Skeletal muscle cell (primary cell): ENCODE results near the gene CD48.
"Not testable (repeated sequence)": the region's sequence is repeated elsewhere in the genome, so short reads cannot be mapped to it uniquely, and the experiment has no call there.

Experiments
- DNase-seq: peaks from one replicate; pipeline ENCODE4 v3.0.0-alpha.2; 2010; ENCODE audit warnings: low read depth
- H3K4me3 ChIP-seq: 2 replicates; pipeline ENCODE4 v1.5.1; 2011; ENCODE audit warnings: low read depth, mild to moderate bottlenecking, control low read depth, low read length, moderate library complexity

CD48 gene

DNA sequence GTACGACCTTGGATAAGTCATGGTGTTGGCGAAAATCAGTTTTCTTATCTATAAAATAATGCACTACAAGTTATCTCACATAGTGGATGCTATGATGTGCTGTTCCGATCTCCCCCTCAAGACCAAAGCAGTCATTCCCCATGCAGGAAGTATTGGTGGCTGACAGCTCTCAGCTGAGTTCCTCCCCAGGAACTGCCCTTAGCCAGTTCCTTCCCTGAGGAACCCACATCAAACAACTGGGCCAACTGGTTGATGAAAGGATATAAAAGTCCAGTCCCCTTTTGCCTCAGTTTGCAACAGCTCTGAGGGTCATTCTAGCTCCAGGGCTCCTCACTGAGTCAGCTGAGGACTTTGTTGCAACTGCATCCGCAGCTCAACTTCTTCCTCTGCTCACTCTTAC, 48.7 kb downstream of the CD48 start:
- H3K4me3 ChIP-seq = no peak overlapping the region
- no peak for DNase-seq

DNA sequence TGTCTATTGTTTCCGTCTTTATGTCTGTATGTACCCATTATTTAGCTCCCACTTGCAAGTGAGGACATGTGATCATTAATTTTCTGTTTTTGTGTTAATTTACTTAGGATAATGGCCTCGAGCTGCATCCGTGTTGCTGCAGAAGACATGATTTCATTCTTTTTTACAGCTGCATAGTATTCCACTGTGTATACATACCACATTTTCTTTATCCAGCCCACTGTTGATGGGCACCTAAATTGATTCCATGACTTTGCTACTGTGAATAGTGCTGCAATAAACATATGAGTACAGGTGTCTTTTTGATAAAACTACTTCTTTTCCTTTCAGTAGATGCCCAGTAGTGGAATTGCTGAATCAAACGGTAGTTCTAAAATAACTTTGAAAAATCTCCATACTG, 52.1 kb downstream of the CD48 start:
- no peak for DNase-seq
- H3K4me3 ChIP-seq = no peak overlapping the region

DNA sequence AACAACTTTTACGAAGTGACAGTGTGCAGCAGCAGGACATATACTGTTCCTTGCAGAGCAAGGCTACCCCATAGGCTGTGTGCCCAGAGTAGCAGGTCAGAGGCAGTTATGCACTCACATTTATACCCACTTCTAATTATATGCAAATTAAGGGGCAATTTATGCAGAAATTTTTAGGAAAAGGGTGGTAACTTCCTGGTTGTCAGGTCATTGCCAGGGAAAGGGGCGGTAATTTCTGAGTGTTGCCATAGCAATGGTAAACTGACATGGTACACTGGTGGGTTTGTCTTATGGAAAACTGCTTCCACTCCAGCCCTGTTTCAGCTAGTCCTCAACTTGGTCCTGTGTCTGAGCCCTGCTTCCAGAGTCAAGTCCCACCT, 52.8 kb downstream of the CD48 start:
- no peak overlapping the region for H3K4me3 ChIP-seq
- DNase-seq = no peak

DNA sequence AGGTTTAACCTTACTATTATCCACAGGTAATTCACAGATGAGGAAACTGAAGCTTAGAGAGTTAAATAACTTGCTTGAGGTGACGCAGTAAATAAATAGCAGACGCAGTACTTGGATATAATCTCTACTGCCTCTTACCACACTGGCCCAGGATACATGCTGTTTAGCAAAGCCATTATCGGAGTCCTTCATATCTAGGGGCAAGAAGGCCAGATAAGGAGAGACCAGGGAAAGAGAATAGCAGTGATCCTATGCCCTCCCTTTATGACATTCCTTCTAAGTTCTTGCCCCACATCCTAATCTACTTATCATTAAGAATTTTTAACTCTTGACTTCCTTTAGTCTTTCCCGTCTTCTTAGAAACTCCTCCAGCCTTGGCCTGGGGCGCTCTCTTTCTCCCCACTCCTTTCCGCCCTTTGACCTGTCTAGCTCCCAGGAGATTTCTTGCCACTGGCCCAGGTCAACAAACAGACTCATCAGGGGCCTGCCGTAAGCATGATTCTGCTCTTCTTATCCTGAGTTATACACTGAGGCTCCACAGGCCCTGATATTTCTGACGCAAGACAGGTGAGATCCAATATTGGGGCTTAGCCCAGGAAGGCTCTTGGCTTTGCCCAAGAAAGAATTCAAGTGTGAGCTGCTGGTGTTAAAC, 53.3 kb downstream of the CD48 start:
- no peak overlapping the region for H3K4me3 ChIP-seq
- no peak for DNase-seq

DNA sequence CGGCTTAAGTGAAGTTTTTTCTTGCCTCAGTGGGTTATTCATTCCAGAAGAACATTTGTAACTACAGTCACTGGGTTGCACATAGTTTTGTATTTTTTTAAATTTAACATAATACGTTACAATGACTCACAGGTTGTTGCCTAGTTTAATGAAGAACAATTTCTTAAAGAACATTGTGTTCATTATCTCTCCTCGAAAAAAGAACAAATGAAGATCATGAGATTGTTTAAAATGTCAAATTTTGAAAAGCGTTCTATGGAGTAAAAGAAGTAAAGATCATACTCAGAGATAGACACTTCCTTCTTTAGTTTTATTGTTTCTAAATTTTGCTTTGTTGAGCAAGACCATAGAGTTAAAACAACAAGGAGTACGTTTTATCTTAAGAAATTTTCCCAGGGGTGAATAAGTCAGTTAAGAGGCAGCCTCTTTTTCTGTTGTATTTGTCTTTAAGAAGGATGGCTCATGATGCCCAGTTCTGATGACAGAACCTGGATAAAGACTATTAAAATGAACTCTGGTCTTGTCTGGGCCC, 54.3 kb downstream of the CD48 start:
- H3K4me3 ChIP-seq = no peak overlapping the region
- DNase-seq = no peak

DNA sequence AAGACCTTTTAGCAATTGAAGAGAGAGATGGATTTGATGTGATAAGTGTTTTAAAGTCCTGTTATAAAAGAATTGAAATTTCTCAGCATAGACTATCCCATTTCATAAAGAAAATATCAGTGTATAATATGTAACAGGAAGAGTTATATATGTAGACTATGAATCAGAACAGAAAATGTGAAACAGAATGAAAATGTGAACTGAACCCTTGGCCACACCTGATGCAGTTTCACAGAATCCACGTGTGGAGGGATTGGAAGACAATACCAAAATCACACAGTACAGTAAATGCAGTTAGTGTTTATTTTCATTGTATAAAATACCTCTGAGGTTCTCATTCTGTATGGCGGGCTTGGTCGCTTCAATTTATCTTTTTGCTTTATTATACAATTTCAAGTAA, 54.9 kb downstream of the CD48 start:
- no peak for DNase-seq
- H3K4me3 ChIP-seq = no peak overlapping the region

DNA sequence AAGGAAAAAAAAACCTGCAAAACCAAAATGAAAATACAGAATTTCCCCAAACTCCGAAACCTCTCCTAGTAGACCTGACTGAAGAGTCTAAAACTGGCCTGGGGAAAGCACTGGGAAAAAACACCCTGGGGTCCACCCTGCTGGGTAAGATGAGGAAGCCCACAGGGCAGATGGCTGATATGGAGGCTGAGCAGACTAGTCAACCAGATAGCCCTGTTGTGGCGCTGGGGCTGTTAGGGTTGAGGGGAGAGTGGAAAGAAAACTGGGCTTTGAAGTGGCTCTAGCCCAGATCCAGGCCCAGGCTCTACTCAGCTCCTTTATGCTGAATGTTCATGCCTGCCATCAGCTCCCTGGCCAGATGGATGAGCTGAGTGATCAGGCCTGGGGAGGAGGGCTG, 58.0 kb downstream of the CD48 start:
- no peak for DNase-seq
- no peak overlapping the region for H3K4me3 ChIP-seq

DNA sequence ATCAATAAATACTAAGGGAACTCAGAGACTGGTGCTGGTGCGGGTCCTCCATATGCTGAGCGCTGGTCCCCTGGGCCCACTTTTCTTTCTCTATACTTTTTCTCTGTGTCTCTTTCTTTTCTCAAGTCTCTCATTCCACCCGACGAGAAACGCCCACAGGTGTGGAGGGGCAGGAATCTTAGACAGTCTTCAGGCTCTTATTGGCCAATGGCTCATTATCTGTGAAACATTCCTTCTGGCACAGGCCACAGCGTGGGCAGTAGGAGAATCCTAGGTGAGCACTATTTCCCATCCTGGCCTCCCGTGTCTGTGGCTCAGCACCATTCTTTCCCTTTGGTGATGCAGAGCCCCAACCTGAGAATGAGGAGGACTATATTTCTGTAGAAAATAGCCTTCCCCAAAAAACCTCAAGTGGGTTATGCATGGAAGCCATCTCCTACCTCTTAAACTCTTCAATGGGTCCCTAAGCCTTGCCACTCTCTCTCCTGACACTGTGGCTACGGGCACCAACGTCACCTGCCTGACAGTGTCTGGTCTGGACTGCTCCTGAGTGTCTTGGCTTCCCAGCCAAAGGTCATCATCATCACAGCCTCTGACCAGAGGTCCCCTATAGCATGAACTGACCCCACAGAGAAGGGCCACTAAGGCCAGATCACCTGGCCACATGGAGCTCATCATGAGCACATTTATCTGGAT, 58.5 kb downstream of the CD48 start:
- H3K4me3 ChIP-seq = no peak overlapping the region
- DNase-seq = no peak

DNA sequence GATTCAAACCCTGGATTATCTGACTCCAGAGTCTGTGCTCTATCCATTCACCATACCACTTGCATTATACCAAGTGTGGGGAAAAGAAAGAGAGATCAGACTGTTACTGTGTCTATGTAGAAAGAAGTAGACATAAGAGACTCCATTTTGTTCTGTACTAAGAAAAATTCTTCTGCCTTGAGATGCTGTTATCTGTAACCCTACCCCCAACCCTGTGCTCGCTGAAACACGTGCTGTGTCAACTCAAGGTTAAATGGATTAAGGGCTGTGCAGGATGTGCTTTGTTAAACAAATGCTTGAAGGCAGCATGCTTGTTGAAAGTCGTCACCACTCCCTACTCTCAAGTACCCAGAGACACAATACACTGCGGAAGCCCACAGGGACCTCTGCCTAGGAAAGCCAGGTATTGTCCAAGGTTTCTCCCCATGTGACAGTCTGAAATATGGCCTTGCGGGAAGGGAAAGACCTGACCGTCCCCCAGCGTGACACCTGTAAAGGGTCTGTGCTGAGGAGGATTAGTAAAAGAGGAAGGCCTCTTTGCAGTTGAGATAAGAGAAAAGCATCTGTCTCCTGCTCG, 59.5 kb downstream of the CD48 start:
- not testable (repeated sequence) for DNase-seq, H3K4me3 ChIP-seq

DNA sequence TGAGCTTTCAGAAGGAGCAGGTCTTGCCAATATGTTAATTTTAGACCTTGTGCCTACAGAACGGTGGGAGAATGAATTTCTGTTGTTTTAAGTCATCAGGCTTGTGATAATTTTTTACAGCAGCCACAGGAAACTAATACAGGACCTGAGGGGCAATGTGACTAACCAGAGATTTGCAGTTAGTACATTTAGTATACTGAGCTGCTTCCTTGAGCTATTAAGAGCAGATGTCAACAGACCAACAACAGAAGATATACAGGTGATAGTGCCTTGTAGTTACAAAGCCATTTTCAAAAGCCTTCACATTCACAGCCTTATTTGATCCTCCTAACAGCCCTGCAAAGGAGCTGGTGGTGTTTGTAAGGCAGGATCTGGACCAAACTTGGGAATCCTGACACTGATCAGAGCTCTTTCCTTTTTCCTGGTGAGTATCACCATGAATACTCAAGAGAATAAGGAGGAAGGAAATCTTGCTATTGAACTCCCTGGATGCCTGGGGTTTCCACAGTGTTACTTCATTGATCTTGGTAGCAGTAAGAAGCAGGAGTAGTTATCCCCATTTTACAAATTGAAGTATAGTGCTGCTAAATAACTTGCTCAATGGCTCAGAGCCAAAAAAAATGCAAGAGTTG, 60.1 kb downstream of the CD48 start:
- H3K4me3 ChIP-seq = no peak overlapping the region
- no peak for DNase-seq

DNA sequence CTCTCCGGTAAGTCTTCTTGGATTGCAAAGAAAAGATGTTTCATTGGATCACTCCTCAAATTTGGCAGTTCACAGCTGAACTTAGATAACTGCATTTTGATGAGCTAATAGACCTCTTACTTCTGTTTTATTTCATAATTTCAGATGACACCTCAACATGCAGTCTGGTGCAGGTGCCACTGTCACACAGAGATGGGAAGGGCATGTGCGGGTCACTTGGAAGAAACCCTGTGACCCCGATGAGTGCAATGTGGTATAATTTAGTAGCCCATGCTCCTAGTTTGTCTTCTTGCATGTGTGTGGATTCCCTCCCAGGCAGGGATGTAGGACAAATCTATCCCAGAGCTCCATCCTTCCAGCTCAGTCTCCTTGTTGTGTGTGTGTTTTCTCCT, 64.3 kb downstream of the CD48 start:
- no peak for DNase-seq
- H3K4me3 ChIP-seq = no peak overlapping the region

DNA sequence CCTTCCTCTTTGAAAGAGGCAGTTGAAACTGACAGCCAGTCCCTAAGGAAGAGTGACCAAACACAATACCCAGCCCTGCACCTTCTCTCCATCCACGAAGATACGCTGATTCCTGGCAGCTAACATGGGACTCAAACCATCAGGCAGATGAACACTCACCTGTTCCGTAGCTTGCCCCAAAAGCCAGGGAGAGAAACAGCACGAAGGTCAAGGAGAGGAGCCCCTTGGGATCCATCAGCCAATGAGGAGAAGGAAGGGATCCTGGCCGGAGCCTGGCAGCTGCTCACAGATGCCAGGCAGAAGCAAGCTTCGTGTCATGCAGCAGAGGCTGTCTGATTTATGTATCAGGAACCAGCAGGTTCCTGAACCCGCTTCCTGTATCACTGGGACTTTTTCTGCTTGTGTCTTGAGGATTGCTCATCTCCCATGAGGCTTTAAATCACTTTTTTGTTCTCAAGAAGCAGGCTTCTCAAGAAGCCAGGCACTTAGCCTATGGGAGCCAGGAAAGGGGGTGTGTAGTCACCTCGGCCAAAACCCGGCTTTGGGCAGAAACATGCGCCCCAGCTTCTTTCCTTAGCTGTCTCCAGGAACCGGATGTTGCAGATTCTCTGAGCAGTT, 64.8 kb downstream of the CD48 start, which contains the start of gene SLAMF1:
Gene SLAMF1 (minus strand): TSS at position 334 of the 618 bp plus-strand sequence. CDS start 99 bp downstream, at position 235.
- no peak for DNase-seq
- no peak within 1 kb of the TSS for H3K4me3 ChIP-seq

DNA sequence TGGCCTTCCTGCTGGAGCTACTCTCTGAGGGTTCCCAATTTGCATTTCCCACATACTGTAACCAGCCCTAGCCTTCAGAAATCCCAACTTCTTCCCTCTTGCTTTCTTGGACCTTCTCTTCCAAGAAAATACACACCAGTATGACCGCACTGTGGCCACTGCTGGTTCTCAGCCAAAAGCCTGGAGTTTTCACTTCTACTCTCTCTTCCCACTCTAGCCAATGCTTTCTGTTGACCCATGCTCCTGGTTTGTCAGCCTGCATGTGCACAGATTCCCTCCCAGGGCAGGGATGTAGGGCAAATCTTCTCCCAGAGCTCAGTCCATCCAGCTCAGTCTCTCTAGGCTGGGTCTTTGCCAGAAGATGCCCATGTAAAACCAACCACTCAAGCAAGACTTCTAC, 65.4 kb downstream of the CD48 start:
- DNase-seq = no peak

DNA sequence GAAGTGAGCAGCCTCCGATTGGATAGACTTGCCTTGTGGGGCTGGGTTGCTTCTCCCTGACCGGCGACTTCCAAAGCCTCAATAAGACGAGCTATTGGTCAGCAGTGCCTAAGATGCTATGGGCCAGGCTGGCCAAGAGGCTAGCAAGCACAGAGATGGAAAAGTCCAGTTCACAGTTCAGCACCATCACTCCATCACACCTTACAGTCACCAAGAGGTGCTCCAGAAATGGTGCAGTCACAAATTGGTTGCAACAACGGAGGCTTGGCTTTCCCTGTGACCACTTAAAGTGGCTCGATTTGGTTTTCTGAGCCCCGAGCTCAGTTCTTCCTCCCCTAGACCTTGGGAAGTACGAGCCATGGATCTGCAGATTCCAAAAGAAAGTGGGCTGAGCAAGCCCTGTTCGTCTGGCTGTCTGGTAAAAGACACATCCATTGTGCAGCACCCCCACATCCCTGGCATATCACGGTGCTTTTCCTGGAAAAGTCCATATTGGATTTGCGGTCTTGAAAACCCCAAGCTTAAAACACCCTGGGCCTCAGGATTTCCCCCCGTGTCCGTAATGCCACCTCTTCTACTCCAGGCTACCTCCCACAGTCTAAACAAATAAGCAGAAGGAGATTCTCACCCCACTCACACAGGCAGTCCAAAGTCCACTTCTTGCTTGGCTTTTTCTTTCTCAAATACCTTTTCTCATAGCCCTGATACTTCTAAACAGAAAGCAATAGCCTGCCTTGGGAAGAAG, 66.1 kb downstream of the CD48 start:
- no peak for DNase-seq
- no peak overlapping the region for H3K4me3 ChIP-seq

More for the DNA sequence above, 65.4 kb downstream of the CD48 start:
- no peak overlapping the region for H3K4me3 ChIP-seq

DNA sequence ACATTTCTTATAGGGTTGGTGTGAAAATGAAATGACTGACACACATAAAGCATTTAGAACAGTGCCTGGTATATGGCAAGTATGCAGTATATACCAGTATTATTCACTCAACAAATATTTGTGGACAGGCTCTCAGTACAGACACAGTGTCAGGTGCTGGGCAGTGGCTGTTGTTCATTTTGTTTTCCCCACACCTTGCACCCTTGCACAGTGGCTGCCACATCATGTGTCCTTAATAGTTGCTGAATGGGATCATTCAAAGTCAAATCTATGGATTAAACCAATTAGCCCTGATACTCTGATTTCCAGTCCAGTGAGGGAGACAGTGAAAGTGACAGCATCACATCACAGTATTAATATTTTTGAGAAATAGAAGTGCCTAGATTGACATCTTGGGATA, 67.2 kb downstream of the CD48 start:
- no peak for DNase-seq
- H3K4me3 ChIP-seq = no peak overlapping the region

DNA sequence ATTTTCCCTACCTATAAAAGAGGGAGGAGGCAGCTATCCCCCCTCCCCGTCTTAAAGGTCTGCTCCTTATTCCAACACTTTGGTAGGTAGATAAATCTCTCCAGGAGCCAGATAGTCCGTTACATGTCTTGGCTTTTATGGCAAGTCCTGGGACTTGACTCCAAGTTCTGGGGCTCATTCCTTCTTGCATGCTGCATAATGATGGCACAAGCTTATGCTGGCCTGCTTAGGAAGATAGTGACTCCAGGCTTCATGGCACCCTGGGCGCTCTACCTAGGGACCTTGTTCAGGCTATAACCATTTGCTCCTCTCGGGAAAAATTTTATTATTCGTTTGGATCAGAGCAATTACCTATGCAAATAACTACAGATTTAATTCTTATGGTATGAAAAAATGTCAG, 68.5 kb downstream of the CD48 start:
- DNase-seq = no peak
- no peak overlapping the region for H3K4me3 ChIP-seq

DNA sequence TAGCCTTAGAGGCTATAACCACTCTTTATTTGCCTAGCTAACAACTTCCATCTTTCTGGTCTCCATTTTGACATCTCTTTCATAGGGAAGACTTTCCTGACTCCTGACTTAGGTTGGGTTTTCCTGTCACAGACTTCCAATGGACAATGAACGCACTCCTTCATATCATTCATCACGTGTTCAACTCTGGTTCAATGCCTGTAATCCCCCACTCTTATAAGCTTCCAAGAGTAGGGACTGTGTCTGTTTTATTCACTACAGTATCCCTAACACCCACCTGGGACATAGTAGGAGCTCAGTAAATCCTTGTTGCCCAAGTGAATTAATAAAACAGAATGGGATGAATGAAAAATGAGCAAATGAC, 69.4 kb downstream of the CD48 start:
- no peak overlapping the region for H3K4me3 ChIP-seq
- no peak for DNase-seq

DNA sequence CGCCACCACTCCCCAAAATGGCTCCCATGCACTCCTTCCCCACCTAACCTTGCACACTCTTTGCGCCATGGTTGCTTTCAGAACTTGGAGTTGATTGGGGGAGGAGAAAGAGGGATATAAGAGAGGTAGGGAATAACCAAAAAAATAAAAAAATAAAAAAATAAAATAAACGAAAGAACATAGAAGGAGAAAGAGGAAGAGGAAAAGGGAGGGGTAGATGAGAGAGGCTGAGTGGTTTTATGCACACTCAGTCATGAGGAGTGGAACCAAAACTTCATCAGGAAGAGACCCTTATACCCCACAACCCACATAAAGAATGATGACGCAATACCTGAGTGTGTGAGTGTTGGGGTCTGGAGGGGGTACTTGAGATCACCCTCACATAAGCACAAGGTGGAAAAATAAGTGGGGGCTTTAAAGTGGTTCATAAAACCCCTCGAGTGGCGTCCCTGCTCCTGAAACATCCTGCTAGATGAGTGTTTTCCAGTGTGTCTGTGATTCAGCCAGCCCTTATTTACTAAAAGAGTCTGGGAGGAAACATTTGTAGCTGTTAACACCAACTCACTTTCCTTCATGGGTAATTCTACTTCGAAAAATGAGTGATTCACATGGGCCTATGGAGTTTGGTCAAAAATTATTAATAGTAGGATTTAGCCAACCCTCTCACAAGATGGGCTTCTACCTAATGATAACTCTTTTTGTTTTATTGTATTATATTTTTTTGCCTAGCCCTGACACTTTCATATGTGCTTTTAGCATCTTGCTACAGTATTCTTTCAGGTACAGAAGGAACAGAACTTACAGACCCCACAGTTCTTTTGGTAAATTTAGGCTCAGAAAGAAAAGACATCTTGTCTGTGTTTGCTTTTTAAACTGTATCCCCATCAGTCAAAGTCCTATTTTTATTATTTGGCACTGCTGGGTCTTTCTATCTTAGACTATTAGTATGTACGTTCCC, 70.0 kb downstream of the CD48 start:
- DNase-seq = no peak
- H3K4me3 ChIP-seq = no peak overlapping the region
